Activated CD8-positive, alpha-beta T cell treated with anti-CD3 and anti-CD28 coated beads for 36 hours (primary cell): ENCODE results near the gene PPP1CA. TPM values are rescaled to one million over a fixed set of nuclear protein-coding genes. Genes with fewer than 3 reads are reported as not detected.

Source experiments
- ATAC-seq: fragments of 200-7000 bp; cut with Tn5 transposase; one replicate; pipeline ENCODE4 v1.10.0; 2021; ENCODE audit warnings: mild to moderate bottlenecking, moderate library complexity
- CTCF ChIA-PET: fragments of 350-600 bp; sonication (Branson Sonifier 250); formaldehyde crosslinking; loops from one replicate; lab custom pipeline; 2021; ENCODE audit warnings: antibody characterized with exemption; lab: Charles Lee
- POLR2A ChIA-PET: fragments of 350-600 bp; sonication (Branson Sonifier 250); formaldehyde crosslinking; loops from one replicate; lab custom pipeline; 2021; ENCODE audit warnings: antibody characterized with exemption; lab: Charles Lee
- DNase-seq: peaks from one replicate; pipeline ENCODE4 v3.0.0-alpha.2; 2020
- H3K27ac Mint-ChIP-seq: one replicate; pipeline ENCODE4 v1.8.0; 2021; ENCODE audit warnings: mild to moderate bottlenecking, mixed read lengths
- H3K27me3 Mint-ChIP-seq: one replicate; pipeline ENCODE4 v1.8.0; 2021; ENCODE audit warnings: mixed read lengths
- H3K36me3 Mint-ChIP-seq: one replicate; pipeline ENCODE4 v1.8.0; 2021; ENCODE audit warnings: low read depth, mixed read lengths
- H3K4me1 Mint-ChIP-seq: one replicate; pipeline ENCODE4 v1.8.0; 2021; ENCODE audit warnings: low read depth, mixed read lengths
- H3K4me3 Mint-ChIP-seq: one replicate; pipeline ENCODE4 v1.8.0; 2021; ENCODE audit warnings: mild to moderate bottlenecking, moderate library complexity, mixed read lengths
- H3K9me3 Mint-ChIP-seq: one replicate; pipeline ENCODE4 v1.8.0; 2021; ENCODE audit warnings: mixed read lengths
- intact Hi-C: fragments of 100-400 bp; cut with micrococcal nuclease; formaldehyde crosslinking; loops from one replicate; pipeline ENCODE4 v1.10.0; 2022
- total RNA-seq, 2 experiments: library from RNA; stranded (reverse); gene quantifications; one replicate each; pipeline ENCODE4 v1.2.3, GENCODE V29; 2021
- TF ChIP-seq, protein P1 (sequence below): fragments of 200-600 bp; IDR thresholded peaks from one replicate; pipeline ENCODE4 v1.8.0; 2022; ENCODE audit warnings: antibody characterized with exemption, mild to moderate bottlenecking

PPP1CA gene
- total RNA-seq, 2 experiments from 2014 or later = 249 to 258 TPM

DNA sequence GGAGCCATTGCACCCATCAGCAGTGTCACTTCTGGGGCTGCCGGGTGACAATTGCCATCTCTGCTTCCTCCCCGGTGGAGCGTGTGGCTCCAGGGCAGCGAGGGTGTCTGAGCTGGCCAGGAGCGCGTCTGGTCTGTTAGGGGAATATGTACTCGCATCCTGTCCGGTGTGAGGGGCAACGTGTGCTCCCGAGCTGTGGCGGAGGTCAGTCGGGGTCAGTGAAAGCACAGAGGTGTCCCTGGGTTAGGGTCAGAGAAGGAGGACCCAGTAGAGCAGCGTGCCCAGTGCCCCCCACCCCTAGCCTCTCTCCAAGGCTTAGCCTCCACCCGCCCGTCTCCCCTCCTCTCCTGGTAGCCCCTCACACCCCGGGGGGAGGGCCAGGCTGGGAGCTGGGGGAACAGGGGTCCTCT, 29.7 kb downstream of the PPP1CA start:
- POLR2A ChIA-PET = interaction anchor here (0.6 to 4.6 kb wide), 4 partner anchors 9 to 32 kb away, joined by 3 to 20 read pairs (median 8); partner anchors contain the start of genes POLD4 and TBC1D10C
- CTCF ChIA-PET = interaction anchor here (0.7 to 30.8 kb wide), 5 partner anchors 10 to 26 kb away, joined by 3 to 883 read pairs (median 31); partner anchors contain the start of gene POLD4
- H3K36me3 Mint-ChIP-seq = no peaks in the 10 kb centered on the region
- intact Hi-C loops = no loop called here
- no peaks in the 10 kb centered on the region for H3K9me3 Mint-ChIP-seq
- H3K4me1 Mint-ChIP-seq = peaks cover 56% of the 10 kb centered on the region
- no peak for DNase-seq
- H3K27ac Mint-ChIP-seq = no peak overlapping the region
- peaks cover 27% of the 10 kb centered on the region for H3K27me3 Mint-ChIP-seq
- no peak for ATAC-seq
- TF ChIP-seq, protein P1, sequence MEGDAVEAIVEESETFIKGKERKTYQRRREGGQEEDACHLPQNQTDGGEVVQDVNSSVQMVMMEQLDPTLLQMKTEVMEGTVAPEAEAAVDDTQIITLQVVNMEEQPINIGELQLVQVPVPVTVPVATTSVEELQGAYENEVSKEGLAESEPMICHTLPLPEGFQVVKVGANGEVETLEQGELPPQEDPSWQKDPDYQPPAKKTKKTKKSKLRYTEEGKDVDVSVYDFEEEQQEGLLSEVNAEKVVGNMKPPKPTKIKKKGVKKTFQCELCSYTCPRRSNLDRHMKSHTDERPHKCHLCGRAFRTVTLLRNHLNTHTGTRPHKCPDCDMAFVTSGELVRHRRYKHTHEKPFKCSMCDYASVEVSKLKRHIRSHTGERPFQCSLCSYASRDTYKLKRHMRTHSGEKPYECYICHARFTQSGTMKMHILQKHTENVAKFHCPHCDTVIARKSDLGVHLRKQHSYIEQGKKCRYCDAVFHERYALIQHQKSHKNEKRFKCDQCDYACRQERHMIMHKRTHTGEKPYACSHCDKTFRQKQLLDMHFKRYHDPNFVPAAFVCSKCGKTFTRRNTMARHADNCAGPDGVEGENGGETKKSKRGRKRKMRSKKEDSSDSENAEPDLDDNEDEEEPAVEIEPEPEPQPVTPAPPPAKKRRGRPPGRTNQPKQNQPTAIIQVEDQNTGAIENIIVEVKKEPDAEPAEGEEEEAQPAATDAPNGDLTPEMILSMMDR = no peak
- H3K4me3 Mint-ChIP-seq = peak overlapping the region; percentile 56

DNA sequence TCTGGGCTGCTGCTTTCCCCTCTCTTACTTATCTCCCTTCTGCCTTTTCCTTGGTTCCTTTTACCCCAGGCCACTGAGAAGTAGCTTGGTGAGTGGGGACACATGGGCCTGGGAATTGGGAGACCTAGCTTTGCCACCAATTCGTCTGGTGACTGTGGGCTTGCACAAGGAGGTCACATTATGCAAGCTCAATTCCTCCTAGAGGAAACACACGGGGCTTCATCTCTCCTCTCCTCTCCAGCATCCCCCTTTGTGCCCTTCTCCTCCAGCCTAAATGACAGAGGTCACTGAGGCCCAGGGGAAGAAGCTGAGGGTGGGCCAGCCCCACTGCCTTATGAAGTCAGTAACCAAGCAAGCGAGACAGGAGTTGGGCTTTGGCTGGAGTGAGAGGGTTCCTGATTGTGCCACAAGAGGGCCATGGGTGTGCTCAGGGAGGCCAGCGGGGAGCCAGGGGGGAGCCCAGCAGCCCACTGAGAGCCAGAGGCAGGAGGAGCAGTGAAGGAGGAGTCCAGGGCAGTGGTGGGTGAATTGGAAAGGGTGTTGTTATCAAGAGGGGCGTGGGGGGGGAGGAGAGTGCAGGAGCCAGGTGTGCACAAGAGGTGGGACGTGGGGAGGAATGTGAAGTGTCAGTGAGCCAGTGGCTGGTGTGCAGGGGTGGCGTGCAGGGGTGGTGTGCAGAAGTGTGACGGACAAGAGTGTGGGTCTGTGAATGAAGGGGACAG, 30.3 kb downstream of the PPP1CA start:
- POLR2A ChIA-PET = interaction anchor here (0.6 to 4.6 kb wide), 4 partner anchors 9 to 20 kb away, joined by 3 to 20 read pairs (median 6); partner anchors contain the start of genes POLD4 and RAD9A
- ATAC-seq (peak; percentile 29), DNase-seq (peak; percentile 45)
- no peaks in the 10 kb centered on the region for H3K9me3 Mint-ChIP-seq
- peak overlapping the region; percentile 56 for H3K4me3 Mint-ChIP-seq
- H3K36me3 Mint-ChIP-seq = no peaks in the 10 kb centered on the region
- CTCF ChIA-PET = interaction anchor here (0.7 to 30.8 kb wide), 9 partner anchors 8 to 287 kb away, joined by 3 to 883 read pairs (median 5); partner anchors contain the start of gene POLD4
- H3K27ac Mint-ChIP-seq = no peak overlapping the region
- H3K27me3 Mint-ChIP-seq = peaks cover 27% of the 10 kb centered on the region
- peaks cover 56% of the 10 kb centered on the region for H3K4me1 Mint-ChIP-seq
- TF ChIP-seq, protein P1 = peak; percentile 37
- intact Hi-C loops = no loop called here

DNA sequence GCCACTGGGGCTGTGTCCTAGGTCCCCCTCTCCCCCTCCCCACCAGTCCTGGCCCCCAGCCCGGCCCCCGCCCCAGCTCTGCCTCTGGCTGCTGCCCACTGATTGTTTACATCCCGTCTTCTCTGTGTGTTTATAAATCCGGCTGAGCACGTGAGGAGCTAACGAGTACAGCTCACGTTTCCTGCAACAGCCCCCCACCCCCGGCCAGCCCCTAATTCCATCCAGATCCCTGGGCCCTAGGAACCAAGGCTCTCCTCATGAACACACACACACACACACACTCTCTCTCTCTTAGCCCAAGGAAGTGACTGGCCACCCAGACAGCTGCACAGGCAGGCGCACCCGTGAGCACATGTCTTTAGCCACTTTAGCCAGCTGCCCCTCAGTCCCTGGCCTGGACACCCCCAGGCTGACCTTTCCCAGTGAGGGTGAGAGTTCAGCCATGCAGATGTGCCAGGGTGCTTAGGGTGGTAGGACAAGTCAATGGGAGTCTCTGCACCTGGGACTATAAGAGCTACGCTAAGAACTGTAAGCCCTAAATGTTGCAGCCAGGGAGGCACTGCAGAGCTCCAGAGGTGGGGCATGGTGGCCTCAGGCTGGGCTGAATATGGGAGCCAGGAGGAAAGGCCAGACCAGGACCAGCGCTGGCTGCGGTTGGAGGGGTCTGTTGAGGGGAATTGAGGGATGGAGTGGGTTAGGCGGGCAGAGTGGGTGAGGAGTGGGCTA, 31.1 kb downstream of the PPP1CA start:
- ATAC-seq (no peak), DNase-seq (no peak)
- Mint-ChIP-seq H3K36me3 (no peaks in the 10 kb centered on the region), H3K27me3 (peaks cover 23% of the 10 kb centered on the region), H3K4me3 (no peak overlapping the region), H3K9me3 (no peaks in the 10 kb centered on the region), H3K27ac (no peak overlapping the region), H3K4me1 (peaks cover 52% of the 10 kb centered on the region)
- ChIA-PET POLR2A (interaction anchor here (2.1 to 4.6 kb wide), 3 partner anchors 8 to 21 kb away, joined by 6 to 20 read pairs (median 7); partner anchors contain the start of gene RAD9A), CTCF (interaction anchor here (1.0 to 30.8 kb wide), 8 partner anchors 8 to 287 kb away, joined by 3 to 883 read pairs (median 5); partner anchors contain the start of gene POLD4)
- TF ChIP-seq, protein P1 = no peak
- intact Hi-C loops = no loop called here

DNA sequence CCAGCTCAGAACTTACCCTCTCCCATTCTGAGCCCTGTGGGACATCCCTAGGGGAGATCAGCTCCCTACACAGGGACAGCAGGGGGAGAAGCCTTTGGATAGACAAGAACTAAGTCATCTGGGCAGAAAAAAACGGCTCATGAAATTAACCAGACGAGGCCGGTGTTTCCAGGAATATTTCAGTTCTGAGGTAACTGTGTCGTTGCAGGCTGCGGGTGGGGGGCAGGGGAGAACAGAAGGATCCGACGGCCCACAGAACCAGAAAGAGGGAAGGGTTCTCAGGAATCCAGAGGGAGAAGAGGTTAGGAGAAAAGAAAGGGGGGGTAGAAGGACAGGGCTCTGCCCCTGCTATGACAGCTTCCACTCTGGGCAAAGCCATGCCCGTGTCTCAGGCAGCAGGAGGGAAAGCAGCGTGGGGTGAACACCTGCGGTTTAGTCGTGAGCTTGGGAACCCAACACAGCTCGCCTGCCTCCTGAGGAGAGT, 31.8 kb downstream of the PPP1CA start:
- CTCF ChIA-PET = interaction anchor here (1.4 to 30.8 kb wide), 5 partner anchors 12 to 288 kb away, joined by 4 to 883 read pairs (median 31); partner anchors contain the start of gene POLD4
- H3K27me3 Mint-ChIP-seq = peaks cover 21% of the 10 kb centered on the region
- H3K27ac Mint-ChIP-seq = no peak overlapping the region
- POLR2A ChIA-PET = interaction anchor here (0.9 to 2.4 kb wide), 3 partner anchors 12 to 24 kb away, joined by 3 to 7 read pairs (median 6); partner anchors contain the start of gene RAD9A
- no peaks in the 10 kb centered on the region for H3K9me3 Mint-ChIP-seq
- intact Hi-C loops = no loop called here
- no peak overlapping the region for H3K4me3 Mint-ChIP-seq
- no peak for DNase-seq
- peaks cover 51% of the 10 kb centered on the region for H3K4me1 Mint-ChIP-seq
- TF ChIP-seq, protein P1 = no peak
- H3K36me3 Mint-ChIP-seq = no peaks in the 10 kb centered on the region
- ATAC-seq = no peak
